ENCODE measurements around the gene C9orf78.

The C9orf78 gene

GRCh38 chr9:129839324-129840023, 4.4 kb upstream of the C9orf78 start:
- DNase-seq = no peak

- DNase-seq = peak in 1 of 5 experiments; percentile 50
Observed at GRCh38 chr9:129838707-129839259, 3.7 kb upstream of the C9orf78 start.

GRCh38 chr9:129836311-129837007, 1.4 kb upstream of the C9orf78 start:
- peak in 2 of 5 experiments; percentile 38 to 79 for DNase-seq

- peak in 1 of 5 experiments; percentile 32 for DNase-seq
Observed at GRCh38 chr9:129835860-129836223, 767 bp upstream of the C9orf78 start.

GRCh38 chr9:129834489-129835127, 467 bp downstream of the C9orf78 start:
- peak in 3 of 5 experiments; percentile 34 to 62 (median 51) for DNase-seq

- DNase-seq = no peak
Observed at GRCh38 chr9:129832982-129833381, 2.1 kb downstream of the C9orf78 start.

- DNase-seq = no peak
Observed at GRCh38 chr9:129828969-129829368, 6.1 kb downstream of the C9orf78 start.

- no peak for DNase-seq
Observed at GRCh38 chr9:129828051-129828450, 7.0 kb downstream of the C9orf78 start.

GRCh38 chr9:129826759-129827158, 8.3 kb downstream of the C9orf78 start:
- no peak for DNase-seq

- no peak for DNase-seq
Observed at GRCh38 chr9:129826344-129826743, 8.7 kb downstream of the C9orf78 start.

GRCh38 chr9:129823935-129824601, 11.0 kb downstream of the C9orf78 start, which contains the start of gene TOR1A:
TSS of gene TOR1A (minus strand) at chr9:129824136. CDS start at chr9:129824085, 51 bp downstream.
- DNase-seq = peak; percentile 77 to 95 (median 88)

GRCh38 chr9:129823542-129823934, 11.5 kb downstream of the C9orf78 start:
- DNase-seq = no peak

- DNase-seq = peak in 2 of 5 experiments; percentile 49 to 52
Observed at GRCh38 chr9:129822898-129823541, 12.1 kb downstream of the C9orf78 start.

- DNase-seq = no peak
Observed at GRCh38 chr9:129816501-129817435, 18.3 kb downstream of the C9orf78 start.

GRCh38 chr9:129815278-129815677, 19.8 kb downstream of the C9orf78 start:
- no peak for DNase-seq

- no peak for DNase-seq
Observed at GRCh38 chr9:129814432-129815223, 20.4 kb downstream of the C9orf78 start.

- no peak for DNase-seq
Observed at GRCh38 chr9:129813661-129814060, 21.4 kb downstream of the C9orf78 start.

GRCh38 chr9:129812385-129812784, 22.7 kb downstream of the C9orf78 start:
- no peak for DNase-seq

- DNase-seq = peak in 1 of 5 experiments; percentile 60
Observed at GRCh38 chr9:129811967-129812363, 23.1 kb downstream of the C9orf78 start.

GRCh38 chr9:129810788-129811187, 24.3 kb downstream of the C9orf78 start:
- DNase-seq = no peak
